T-cell (primary cell): ENCODE measurements around the gene FHIT. TPM values are rescaled to one million over a fixed set of nuclear protein-coding genes. Genes with fewer than 3 reads are reported as not detected.

ENCODE experiments used
- ATAC-seq, 4 experiments: fragments of 200-7000 bp in 3 of 4; fragments of 150-1000 bp in 1 of 4; cut with Tn5 transposase; replicated peaks in 1 of 4; 1 replicate in 3 of 4; 2 replicates in 1 of 4; pipeline ENCODE4 v1.10.0; 2021; ENCODE audit warnings: moderate library complexity in 3 of 4, mild to moderate bottlenecking in 2 of 4, moderate number of reproducible peaks in 1 of 4
- CTCF ChIA-PET, 2 donors: fragments of 300-600 bp; sonication (Branson Sonifier 250); formaldehyde crosslinking; loops; one replicate each; lab custom pipeline; 2022; ENCODE audit warnings: antibody characterized with exemption in 2 of 2; lab: Charles Lee
- POLR2A ChIA-PET, 2 donors: fragments of 300-600 bp; sonication (Branson Sonifier 250); formaldehyde crosslinking; loops; one replicate each; lab custom pipeline; 2022; ENCODE audit warnings: antibody characterized with exemption in 2 of 2; lab: Charles Lee
- DNase-seq, 35 experiments: peaks; one replicate each; pipeline versions ENCODE4 v3.0.0 to v3.0.0-alpha.2; 2013 to 2023
- H3K27ac ChIP-seq: one replicate; pipeline ENCODE4 v1.5.1; 2013; ENCODE audit warnings: low read length
- H3K27me3 ChIP-seq, 2 experiments: replicated peaks in 1 of 2; 1 replicate in 1 of 2; 2 replicates in 1 of 2; pipeline versions ENCODE4 v1.6.1 to v1.7.0; 2013; ENCODE audit warnings: low read length in 1 of 2, mixed read lengths in 1 of 2; ENCODE audit not compliant: control insufficient read depth in 2 of 2, insufficient read depth in 2 of 2; ENCODE audit errors: extremely low read depth in 1 of 2
- H3K36me3 ChIP-seq, 2 donors: 1 replicate in 1 of 2; 2 replicates in 1 of 2; pipeline versions ENCODE4 v1.6.1 to v1.7.0; 2013; ENCODE audit warnings: low read length in 1 of 2; ENCODE audit not compliant: control insufficient read depth in 2 of 2, insufficient read depth in 1 of 2; ENCODE audit errors: extremely low read depth in 1 of 2
- H3K4me1 ChIP-seq, 2 experiments: 1 replicate in 1 of 2; 2 replicates in 1 of 2; pipeline versions ENCODE4 v1.6.1 to v1.7.0; 2013; ENCODE audit warnings: low read length in 2 of 2, mixed read lengths in 1 of 2; ENCODE audit not compliant: insufficient read depth in 2 of 2, control insufficient read depth in 1 of 2; ENCODE audit errors: extremely low read depth in 1 of 2
- H3K4me3 ChIP-seq, 2 donors: 1 replicate in 1 of 2; 2 replicates in 1 of 2; pipeline versions ENCODE4 v1.5.1 to v1.7.0; 2013; ENCODE audit warnings: mild to moderate bottlenecking in 2 of 2, low read length in 1 of 2, moderate library complexity in 1 of 2; ENCODE audit not compliant: control insufficient read depth in 1 of 2; ENCODE audit errors: extremely low read depth in 1 of 2
- H3K9me3 ChIP-seq: 2 replicates; pipeline ENCODE4 v1.7.0; 2013
- H3K27ac Mint-ChIP-seq, 2 donors: one replicate each; pipeline ENCODE4 v1.8.0; 2020 to 2021; ENCODE audit warnings: mild to moderate bottlenecking in 2 of 2, mixed read lengths in 2 of 2
- H3K27me3 Mint-ChIP-seq, 2 donors: one replicate each; pipeline ENCODE4 v1.8.0; 2021 to 2022; ENCODE audit warnings: mixed read lengths in 2 of 2
- H3K36me3 Mint-ChIP-seq: one replicate; pipeline ENCODE4 v1.8.0; 2021; ENCODE audit warnings: mixed read lengths
- H3K4me1 Mint-ChIP-seq, 3 donors: one replicate each; pipeline ENCODE4 v1.8.0; 2020 to 2022; ENCODE audit warnings: mixed read lengths in 3 of 3, mild to moderate bottlenecking in 1 of 3
- H3K4me3 Mint-ChIP-seq, 3 donors: one replicate each; pipeline ENCODE4 v1.8.0; 2020 to 2022; ENCODE audit warnings: mild to moderate bottlenecking in 3 of 3, mixed read lengths in 3 of 3, moderate library complexity in 3 of 3
- H3K9me3 Mint-ChIP-seq, 3 donors: one replicate each; pipeline ENCODE4 v1.8.0; 2020 to 2022; ENCODE audit warnings: mixed read lengths in 3 of 3
- WGBS: methylation state at CpG from one replicate; pipeline ENCODE4 v1.1.5; 2013; ENCODE audit warnings: missing lambda C conversion rate; ENCODE audit not compliant: insufficient coverage; 5-methylcytosine and 5-hydroxymethylcytosine counted together
- total RNA-seq, 35 experiments: library from RNA in 6 of 35; stranded (reverse) in 6 of 35; fragments of 120-200 nt in 1 of 35; gene quantifications; one replicate each; pipeline versions ENCODE4 v1.2.1 to v1.2.4 and lab custom pipeline; 2013 to 2026

The FHIT gene
- total RNA-seq, 5 donors from 2014 or later (not counting 1 experiment from before 2014, with no cell fraction given): 33.1 to 197 (median 78.3) TPM

GRCh38 chr3:60932170-60932569 lies 319.1 kb downstream of the FHIT start:
- Mint-ChIP-seq H3K27me3 (no peaks in the 10 kb centered on the region), H3K36me3 (no peaks in the 10 kb centered on the region), H3K9me3 (peaks cover 0 to 4% (median 2%) of the 10 kb centered on the region in 3 donors), H3K4me3 (no peak overlapping the region), H3K4me1 (no peaks in the 10 kb centered on the region), H3K27ac (no peak overlapping the region)
- Histone ChIP-seq H3K9me3 (no peaks in the 10 kb centered on the region), H3K27ac (no peak overlapping the region), H3K36me3 (no peaks in the 10 kb centered on the region), H3K27me3 (no peaks in the 10 kb centered on the region), H3K4me1 (no peaks in the 10 kb centered on the region), H3K4me3 (no peak overlapping the region)
- CTCF ChIA-PET: no interaction called here
- DNase-seq: no peak
- no peak for ATAC-seq
- POLR2A ChIA-PET: no interaction called here
- WGBS: no CpG with 5 or more reads among the region's 2 CpGs

- Histone ChIP-seq H3K27ac (no peak overlapping the region), H3K4me3 (no peak overlapping the region), H3K36me3 (no peaks in the 10 kb centered on the region), H3K9me3 (no peaks in the 10 kb centered on the region), H3K27me3 (no peaks in the 10 kb centered on the region), H3K4me1 (no peaks in the 10 kb centered on the region)
- WGBS: 100% methylated on average over 1 of the region's 7 CpGs
- no peak for ATAC-seq
- no peak overlapping the region for H3K27ac Mint-ChIP-seq
- no peaks in the 10 kb centered on the region for H3K27me3 Mint-ChIP-seq
- ChIA-PET POLR2A (no interaction called here), CTCF (no interaction called here)
- H3K4me3 Mint-ChIP-seq: no peak overlapping the region
- no peaks in the 10 kb centered on the region for H3K36me3 Mint-ChIP-seq
- peaks cover 0 to 5% (median 2%) of the 10 kb centered on the region in 3 donors for H3K9me3 Mint-ChIP-seq
- no peaks in the 10 kb centered on the region for H3K4me1 Mint-ChIP-seq
- DNase-seq: no peak
Measured at GRCh38 chr3:60931452-60931851, 319.8 kb downstream of the FHIT start.

GRCh38 chr3:60920519-60920918 lies 330.7 kb downstream of the FHIT start:
- CTCF ChIA-PET: no interaction called here
- Mint-ChIP-seq H3K4me1 (no peaks in the 10 kb centered on the region), H3K27ac (no peak overlapping the region), H3K27me3 (no peaks in the 10 kb centered on the region), H3K9me3 (peaks cover 0 to 4% (median 0%) of the 10 kb centered on the region in 3 donors), H3K4me3 (no peak overlapping the region), H3K36me3 (no peaks in the 10 kb centered on the region)
- no CpG with 5 or more reads among the region's 4 CpGs for WGBS
- Histone ChIP-seq H3K4me3 (no peak overlapping the region), H3K9me3 (no peaks in the 10 kb centered on the region), H3K4me1 (no peaks in the 10 kb centered on the region), H3K27ac (no peak overlapping the region), H3K27me3 (no peaks in the 10 kb centered on the region), H3K36me3 (no peaks in the 10 kb centered on the region)
- DNase-seq: no peak
- POLR2A ChIA-PET: interaction anchor here in 1 of 2 donors (0.6 kb wide), 1 partner anchor 93 kb away, joined by 5 read pairs; no protein-coding TSS in a partner anchor
- ATAC-seq: no peak

DNA sequence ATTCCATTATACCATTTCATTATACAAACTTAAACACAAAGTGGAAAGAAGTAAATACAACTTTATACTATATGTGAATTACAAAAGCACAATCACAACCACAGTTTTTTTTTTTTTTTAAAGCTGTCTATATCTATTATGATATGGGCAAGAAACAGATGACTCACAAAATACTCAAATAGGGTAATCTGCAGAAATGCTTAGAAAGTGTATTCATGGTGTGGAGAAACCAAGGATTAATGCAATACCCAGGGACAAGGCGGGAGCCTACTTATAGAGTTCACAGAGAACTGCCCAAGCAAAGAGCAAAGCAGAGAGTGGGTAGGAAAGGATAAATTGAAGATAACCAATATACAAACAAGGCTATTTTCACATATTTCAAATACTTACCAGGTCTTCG lies 332.0 kb downstream of the FHIT start:
- peaks cover 0 to 4% (median 0%) of the 10 kb centered on the region in 3 donors for H3K9me3 Mint-ChIP-seq
- Histone ChIP-seq H3K27me3 (no peaks in the 10 kb centered on the region), H3K4me1 (no peaks in the 10 kb centered on the region), H3K27ac (no peak overlapping the region), H3K4me3 (no peak overlapping the region), H3K9me3 (no peaks in the 10 kb centered on the region), H3K36me3 (no peaks in the 10 kb centered on the region)
- no peaks in the 10 kb centered on the region for H3K36me3 Mint-ChIP-seq
- ChIA-PET POLR2A (no interaction called here), CTCF (no interaction called here)
- H3K4me1 Mint-ChIP-seq: no peaks in the 10 kb centered on the region
- no peak overlapping the region for H3K27ac Mint-ChIP-seq
- no CpG with 5 or more reads among the region's 2 CpGs for WGBS
- DNase-seq: no peak
- ATAC-seq: no peak
- H3K4me3 Mint-ChIP-seq: no peak overlapping the region
- no peaks in the 10 kb centered on the region for H3K27me3 Mint-ChIP-seq

GRCh38 chr3:60917141-60917540 lies 334.1 kb downstream of the FHIT start:
- Histone ChIP-seq H3K36me3 (no peaks in the 10 kb centered on the region), H3K4me3 (no peak overlapping the region), H3K27me3 (no peaks in the 10 kb centered on the region), H3K9me3 (no peaks in the 10 kb centered on the region), H3K27ac (no peak overlapping the region), H3K4me1 (no peaks in the 10 kb centered on the region)
- H3K4me1 Mint-ChIP-seq: no peaks in the 10 kb centered on the region
- H3K27me3 Mint-ChIP-seq: no peaks in the 10 kb centered on the region
- H3K4me3 Mint-ChIP-seq: no peak overlapping the region
- ATAC-seq: no peak
- WGBS: 43% methylated on average over 1 of the region's 1 CpG
- POLR2A ChIA-PET: no interaction called here
- CTCF ChIA-PET: no interaction called here
- H3K27ac Mint-ChIP-seq: no peak overlapping the region
- peaks cover 0 to 6% (median 0%) of the 10 kb centered on the region in 3 donors for H3K9me3 Mint-ChIP-seq
- no peaks in the 10 kb centered on the region for H3K36me3 Mint-ChIP-seq
- DNase-seq: no peak

DNA sequence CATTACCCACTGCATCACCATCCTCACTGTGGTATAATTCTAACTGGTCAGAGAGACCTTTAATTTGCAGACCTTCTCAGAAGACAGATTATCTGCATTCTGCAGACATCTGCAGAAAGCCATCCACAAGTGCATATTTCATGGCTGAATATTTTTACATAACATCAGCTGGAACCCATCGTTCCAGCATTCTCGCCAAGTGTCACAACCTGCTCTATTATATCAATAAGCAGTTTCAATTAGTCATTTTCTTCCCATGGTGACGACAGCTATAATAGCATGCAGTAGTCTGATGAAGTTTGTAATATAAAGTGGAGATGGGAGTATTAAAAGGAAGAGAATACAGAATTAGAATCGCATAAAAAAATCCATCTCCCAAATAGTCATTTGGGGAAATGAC lies 334.7 kb downstream of the FHIT start:
- H3K36me3 Mint-ChIP-seq: no peaks in the 10 kb centered on the region
- H3K27me3 Mint-ChIP-seq: no peaks in the 10 kb centered on the region
- no peaks in the 10 kb centered on the region for H3K9me3 ChIP-seq
- no peak overlapping the region for H3K4me3 Mint-ChIP-seq
- no peaks in the 10 kb centered on the region for H3K36me3 ChIP-seq
- ATAC-seq (no peak), DNase-seq (no peak)
- H3K9me3 Mint-ChIP-seq: peaks cover 0 to 6% (median under 1%) of the 10 kb centered on the region in 3 donors
- no peak overlapping the region for H3K4me3 ChIP-seq
- no peak overlapping the region for H3K27ac Mint-ChIP-seq
- no peaks in the 10 kb centered on the region for H3K4me1 Mint-ChIP-seq
- no peak overlapping the region for H3K27ac ChIP-seq
- ChIA-PET POLR2A (no interaction called here), CTCF (no interaction called here)
- WGBS: no CpG with 5 or more reads among the region's 4 CpGs
- H3K4me1 ChIP-seq: no peaks in the 10 kb centered on the region
- no peaks in the 10 kb centered on the region for H3K27me3 ChIP-seq

- CTCF ChIA-PET: no interaction called here
- H3K4me3 Mint-ChIP-seq: no peak overlapping the region
- H3K4me1 ChIP-seq: no peaks in the 10 kb centered on the region
- no peak overlapping the region for H3K27ac Mint-ChIP-seq
- H3K36me3 Mint-ChIP-seq: no peaks in the 10 kb centered on the region
- H3K36me3 ChIP-seq: no peaks in the 10 kb centered on the region
- no peak overlapping the region for H3K4me3 ChIP-seq
- DNase-seq: no peak
- H3K4me1 Mint-ChIP-seq: no peaks in the 10 kb centered on the region
- H3K27ac ChIP-seq: no peak overlapping the region
- no peaks in the 10 kb centered on the region for H3K9me3 ChIP-seq
- no peaks in the 10 kb centered on the region for H3K27me3 Mint-ChIP-seq
- H3K27me3 ChIP-seq: no peaks in the 10 kb centered on the region
- POLR2A ChIA-PET: no interaction called here
- peaks cover 1 to 6% (median 5%) of the 10 kb centered on the region in 3 donors for H3K9me3 Mint-ChIP-seq
- no peak for ATAC-seq
- WGBS: 100% methylated on average over 1 of the region's 1 CpG
Measured at GRCh38 chr3:60913474-60913873, 337.8 kb downstream of the FHIT start.
